Measurements from ENCODE around the gene ARL4A. TPM values are rescaled to one million over a fixed set of nuclear protein-coding genes. Genes with fewer than 3 reads are reported as not detected.
"Not testable (repeated sequence)": the region's sequence is repeated elsewhere in the genome, so short reads cannot be mapped to it uniquely, and the experiment has no call there.

The ARL4A gene
- polyA plus RNA-seq, 4 donors, result 48.9 to 123 (median 78.5) TPM

- WGBS, 3 donors, result 79 to 91% (median 88%) methylated on average over 3 of the region's 3 CpGs
- H3K36me3 ChIP-seq (ENCODE audit: control insufficient read depth in 3 of 3, insufficient read depth in 2 of 3, low read depth in 1 of 3, low read length in 3 of 3), result peaks cover 0 to 29% (median 0%) of the 10 kb centered on the region in 3 donors
- H3K4me3 ChIP-seq (ENCODE audit: low read depth in 1 of 3, low read length in 3 of 3), result no peak overlapping the region
- FAIRE-seq (no peak), DNase-seq (no peak)
- no peak overlapping the region for H3K27ac ChIP-seq (ENCODE audit: low read depth in 1 of 3, low read length in 2 of 3)
- H3K9me3 ChIP-seq (ENCODE audit: control insufficient read depth in 2 of 2, insufficient read depth in 1 of 2, low read depth in 1 of 2, low read length in 1 of 2), result no peaks in the 10 kb centered on the region
- H3K4me1 ChIP-seq (ENCODE audit: control insufficient read depth in 3 of 3, insufficient read depth in 2 of 3, low read depth in 1 of 3, low read length in 2 of 3), result no peaks in the 10 kb centered on the region
- no peaks in the 10 kb centered on the region for H3K27me3 ChIP-seq (ENCODE audit: control insufficient read depth in 3 of 3, insufficient read depth in 3 of 3, low read length in 3 of 3)
Measured at GRCh38 chr7:12643001-12643643, 44.3 kb upstream of the ARL4A start.

DNA sequence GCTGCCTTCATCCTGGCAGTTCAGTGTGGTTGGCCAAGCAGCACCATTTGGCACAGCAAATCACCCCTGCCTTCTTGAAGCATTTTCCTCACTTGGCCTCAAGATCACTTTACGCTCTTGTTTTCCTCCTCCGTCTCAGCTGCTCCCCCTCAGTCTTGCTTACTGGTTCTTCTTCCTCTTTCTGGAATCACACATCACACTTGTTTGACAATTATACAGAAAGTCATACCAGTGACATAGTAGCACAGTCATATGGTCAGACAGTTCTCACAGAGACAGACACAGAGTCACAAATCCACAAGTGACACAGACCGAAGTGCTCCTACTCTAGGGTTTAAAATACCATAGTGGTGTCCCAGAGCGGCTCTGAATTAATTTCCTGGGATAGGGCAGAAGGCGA is 43.8 kb upstream of the ARL4A start:
- no peak for FAIRE-seq
- no peak for DNase-seq
- H3K27ac ChIP-seq (ENCODE audit: low read depth in 1 of 3, low read length in 2 of 3), result no peak overlapping the region
- H3K9me3 ChIP-seq (ENCODE audit: control insufficient read depth in 2 of 2, insufficient read depth in 1 of 2, low read depth in 1 of 2, low read length in 1 of 2), result no peaks in the 10 kb centered on the region
- no peaks in the 10 kb centered on the region for H3K27me3 ChIP-seq (ENCODE audit: control insufficient read depth in 3 of 3, insufficient read depth in 3 of 3, low read length in 3 of 3)
- H3K4me3 ChIP-seq (ENCODE audit: low read depth in 1 of 3, low read length in 3 of 3), result no peak overlapping the region
- 85 to 96% (median 89%) methylated on average over 5 of the region's 5 CpGs for WGBS, 3 donors
- H3K36me3 ChIP-seq (ENCODE audit: control insufficient read depth in 3 of 3, insufficient read depth in 2 of 3, low read depth in 1 of 3, low read length in 3 of 3), result peaks cover 0 to 27% (median 0%) of the 10 kb centered on the region in 3 donors
- H3K4me1 ChIP-seq (ENCODE audit: control insufficient read depth in 3 of 3, insufficient read depth in 2 of 3, low read depth in 1 of 3, low read length in 2 of 3), result no peaks in the 10 kb centered on the region

DNA sequence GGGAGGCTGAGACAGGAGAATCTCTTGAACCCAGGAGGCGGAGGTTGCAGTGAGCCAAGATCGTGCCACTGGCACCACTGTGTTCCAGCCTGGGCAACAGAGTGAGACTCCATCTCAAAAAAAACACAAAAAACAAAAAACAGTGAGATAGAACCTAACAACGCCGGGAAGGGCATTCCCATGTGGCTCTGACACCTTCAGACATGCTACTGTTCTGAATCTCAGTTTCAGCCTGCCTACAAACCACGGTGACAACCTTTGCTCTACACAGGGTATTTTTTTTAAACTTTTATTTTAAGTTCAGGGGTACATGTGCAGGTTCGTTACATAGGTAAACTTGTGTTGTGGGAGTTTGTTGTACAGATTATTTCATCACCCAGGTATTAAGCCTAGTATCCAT is 42.2 kb upstream of the ARL4A start:
- WGBS, 3 donors, result 68 to 80% (median 70%) methylated on average over 6 of the region's 6 CpGs
- FAIRE-seq; DNase-seq; H3K4me3 ChIP-seq (ENCODE audit: low read depth in 1 of 3, low read length in 3 of 3); H3K27ac ChIP-seq (ENCODE audit: low read depth in 1 of 3, low read length in 2 of 3); H3K9me3 ChIP-seq (ENCODE audit: control insufficient read depth in 2 of 2, insufficient read depth in 1 of 2, low read depth in 1 of 2, low read length in 1 of 2); H3K4me1 ChIP-seq (ENCODE audit: control insufficient read depth in 3 of 3, insufficient read depth in 2 of 3, low read depth in 1 of 3, low read length in 2 of 3); H3K27me3 ChIP-seq (ENCODE audit: control insufficient read depth in 3 of 3, insufficient read depth in 3 of 3, low read length in 3 of 3): not testable (repeated sequence)
- H3K36me3 ChIP-seq (ENCODE audit: control insufficient read depth in 3 of 3, insufficient read depth in 2 of 3, low read depth in 1 of 3, low read length in 3 of 3), result peaks cover 0 to 25% (median 0%) of the 10 kb centered on the region in 3 donors

GRCh38 chr7:12646139-12646538 is 41.3 kb upstream of the ARL4A start:
- DNase-seq, result no peak
- FAIRE-seq, result no peak
- 53 to 82% (median 56%) methylated on average over 1 of the region's 1 CpG for WGBS, 3 donors
- H3K27ac ChIP-seq (ENCODE audit: low read depth in 1 of 3, low read length in 2 of 3), result no peak overlapping the region
- no peaks in the 10 kb centered on the region for H3K27me3 ChIP-seq (ENCODE audit: control insufficient read depth in 3 of 3, insufficient read depth in 3 of 3, low read length in 3 of 3)
- H3K36me3 ChIP-seq (ENCODE audit: control insufficient read depth in 3 of 3, insufficient read depth in 2 of 3, low read depth in 1 of 3, low read length in 3 of 3), result peaks cover 0 to 20% (median 0%) of the 10 kb centered on the region in 3 donors
- H3K4me3 ChIP-seq (ENCODE audit: low read depth in 1 of 3, low read length in 3 of 3), result no peak overlapping the region
- H3K9me3 ChIP-seq (ENCODE audit: control insufficient read depth in 2 of 2, insufficient read depth in 1 of 2, low read depth in 1 of 2, low read length in 1 of 2), result no peaks in the 10 kb centered on the region
- no peaks in the 10 kb centered on the region for H3K4me1 ChIP-seq (ENCODE audit: control insufficient read depth in 3 of 3, insufficient read depth in 2 of 3, low read depth in 1 of 3, low read length in 2 of 3)

DNA sequence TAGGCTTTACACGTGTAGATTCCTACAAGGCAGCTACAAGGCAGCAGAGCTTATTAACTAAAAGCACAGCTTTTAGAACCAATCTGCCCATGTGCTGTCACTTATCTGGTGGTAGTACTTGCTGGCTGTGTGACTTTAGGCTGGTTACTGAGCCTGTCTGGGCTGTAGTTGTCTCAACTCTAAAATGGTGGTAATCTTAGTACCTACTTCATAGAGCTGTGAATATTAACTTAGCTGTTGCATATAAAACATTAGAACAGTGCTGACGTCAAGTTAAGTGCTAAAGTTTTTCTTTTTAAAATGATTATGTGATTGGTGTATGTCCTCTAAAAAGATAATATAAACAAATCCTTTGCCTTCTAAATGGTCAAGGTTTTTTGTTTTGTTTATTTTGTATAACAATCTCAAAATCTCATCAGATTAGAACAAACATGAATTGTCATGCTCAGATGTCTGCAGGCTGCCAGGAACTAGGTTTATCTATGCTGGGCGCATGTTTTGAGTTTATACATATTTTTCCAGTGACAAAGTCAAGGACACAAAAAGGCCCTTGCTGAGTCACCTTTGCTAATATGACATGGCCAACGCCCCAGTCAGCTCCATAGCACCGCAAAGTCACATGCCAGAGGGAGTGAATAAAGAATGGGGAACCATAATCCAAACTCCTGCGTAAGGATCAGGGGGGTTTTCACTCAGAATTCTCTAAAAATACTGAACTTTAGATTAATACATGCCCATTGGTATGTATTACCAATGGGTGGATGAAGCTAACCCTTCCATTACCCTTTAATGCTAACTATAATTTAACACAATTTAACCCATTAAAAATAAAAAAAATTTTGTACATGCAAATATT is 39.8 kb upstream of the ARL4A start:
- WGBS, 3 donors, result 73 to 79% (median 76%) methylated on average over 6 of the region's 6 CpGs
- H3K27ac ChIP-seq (ENCODE audit: low read depth in 1 of 3, low read length in 2 of 3), result no peak overlapping the region

DNA sequence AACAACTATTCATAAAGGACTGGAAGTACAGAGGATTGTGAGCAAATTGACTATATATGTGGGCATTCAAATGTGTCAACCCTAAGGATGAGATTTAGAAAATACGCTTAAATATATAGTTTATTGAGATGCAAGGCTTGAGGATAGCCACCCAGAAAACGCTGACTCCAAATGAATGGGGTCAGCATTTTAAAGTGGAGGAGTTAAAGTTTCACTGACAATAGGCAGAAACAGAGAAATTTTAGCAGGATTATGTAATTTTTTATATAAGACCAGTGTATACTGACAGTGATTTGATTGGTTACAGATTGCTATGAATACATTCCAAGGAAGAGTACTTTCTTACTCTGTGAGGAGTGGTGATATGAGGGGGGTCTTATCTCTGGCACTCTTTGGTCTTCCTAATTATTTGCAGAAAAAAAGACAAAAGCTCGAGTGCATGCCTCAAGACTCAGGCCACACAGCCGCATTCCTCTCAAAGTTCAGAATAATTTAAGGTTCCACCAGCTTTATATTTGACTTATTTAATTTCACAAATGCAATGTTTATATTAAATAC is 38.6 kb upstream of the ARL4A start:
- H3K36me3 ChIP-seq (ENCODE audit: control insufficient read depth in 3 of 3, insufficient read depth in 2 of 3, low read depth in 1 of 3, low read length in 3 of 3), result peaks cover 0 to 12% (median 0%) of the 10 kb centered on the region in 3 donors
- no peak overlapping the region for H3K27ac ChIP-seq (ENCODE audit: low read depth in 1 of 3, low read length in 2 of 3)
- FAIRE-seq, result no peak
- DNase-seq, result no peak
- H3K4me1 ChIP-seq (ENCODE audit: control insufficient read depth in 3 of 3, insufficient read depth in 2 of 3, low read depth in 1 of 3, low read length in 2 of 3), result no peaks in the 10 kb centered on the region
- H3K9me3 ChIP-seq (ENCODE audit: control insufficient read depth in 2 of 2, insufficient read depth in 1 of 2, low read depth in 1 of 2, low read length in 1 of 2), result no peaks in the 10 kb centered on the region
- H3K4me3 ChIP-seq (ENCODE audit: low read depth in 1 of 3, low read length in 3 of 3), result no peak overlapping the region
- WGBS, 3 donors, result 68 to 87% (median 84%) methylated on average over 4 of the region's 4 CpGs
- H3K27me3 ChIP-seq (ENCODE audit: control insufficient read depth in 3 of 3, insufficient read depth in 3 of 3, low read length in 3 of 3), result no peaks in the 10 kb centered on the region

More for the DNA sequence above, 39.8 kb upstream of the ARL4A start:
- peak in 1 of 2 donors; percentile 36 for DNase-seq
- Histone ChIP-seq H3K36me3 (ENCODE audit: control insufficient read depth in 3 of 3, insufficient read depth in 2 of 3, low read depth in 1 of 3, low read length in 3 of 3) (peaks cover 0 to 16% (median 0%) of the 10 kb centered on the region in 3 donors), H3K4me1 (ENCODE audit: control insufficient read depth in 3 of 3, insufficient read depth in 2 of 3, low read depth in 1 of 3, low read length in 2 of 3) (no peaks in the 10 kb centered on the region), H3K9me3 (ENCODE audit: control insufficient read depth in 2 of 2, insufficient read depth in 1 of 2, low read depth in 1 of 2, low read length in 1 of 2) (no peaks in the 10 kb centered on the region), H3K4me3 (ENCODE audit: low read depth in 1 of 3, low read length in 3 of 3) (no peak overlapping the region), H3K27me3 (ENCODE audit: control insufficient read depth in 3 of 3, insufficient read depth in 3 of 3, low read length in 3 of 3) (no peaks in the 10 kb centered on the region)
- no peak for FAIRE-seq

DNA sequence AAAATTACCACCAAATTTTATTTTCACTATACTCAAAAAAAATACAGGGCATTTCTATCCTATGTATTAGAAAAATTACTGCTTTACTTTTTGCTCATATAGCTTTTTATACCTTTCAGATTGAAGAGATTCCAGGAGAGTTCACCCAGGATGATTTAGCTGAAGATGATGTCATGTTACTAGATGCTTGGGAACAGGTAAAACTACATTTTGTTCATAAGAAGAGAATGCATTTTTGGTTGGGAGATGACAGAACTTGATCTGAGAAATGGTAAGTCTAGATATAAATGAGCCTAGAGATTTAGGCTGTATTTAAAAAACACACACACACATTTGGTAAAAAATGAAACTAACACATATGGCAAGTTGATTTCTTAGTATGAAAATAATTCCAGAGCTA is 38.1 kb upstream of the ARL4A start:
- no peak overlapping the region for H3K4me3 ChIP-seq (ENCODE audit: low read depth in 1 of 3, low read length in 3 of 3)
- H3K4me1 ChIP-seq (ENCODE audit: control insufficient read depth in 3 of 3, insufficient read depth in 2 of 3, low read depth in 1 of 3, low read length in 2 of 3), result no peaks in the 10 kb centered on the region
- no peaks in the 10 kb centered on the region for H3K9me3 ChIP-seq (ENCODE audit: control insufficient read depth in 2 of 2, insufficient read depth in 1 of 2, low read depth in 1 of 2, low read length in 1 of 2)
- no peaks in the 10 kb centered on the region for H3K27me3 ChIP-seq (ENCODE audit: control insufficient read depth in 3 of 3, insufficient read depth in 3 of 3, low read length in 3 of 3)
- DNase-seq (no peak), FAIRE-seq (no peak)
- no peak overlapping the region for H3K27ac ChIP-seq (ENCODE audit: low read depth in 1 of 3, low read length in 2 of 3)
- peaks cover 0 to 9% (median 0%) of the 10 kb centered on the region in 3 donors for H3K36me3 ChIP-seq (ENCODE audit: control insufficient read depth in 3 of 3, insufficient read depth in 2 of 3, low read depth in 1 of 3, low read length in 3 of 3)

DNA sequence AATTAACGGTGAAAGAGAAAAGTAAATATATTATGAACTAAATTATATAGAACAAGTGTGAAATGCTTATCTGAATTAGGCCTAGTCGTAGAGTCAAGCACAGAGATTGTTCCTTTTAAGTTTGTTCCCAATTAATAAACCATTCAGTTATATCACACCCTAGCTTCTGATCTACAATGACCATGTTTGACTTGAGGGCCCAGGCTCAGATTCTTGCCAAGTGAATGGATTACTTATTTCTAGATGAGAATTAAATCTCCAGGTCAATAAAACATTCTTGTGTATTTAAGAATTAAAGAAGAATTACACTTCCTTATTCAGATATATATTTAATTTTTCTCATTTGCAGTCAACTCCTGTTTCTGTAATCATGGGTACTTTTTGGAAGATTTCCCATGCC is 37.4 kb upstream of the ARL4A start:
- FAIRE-seq (no peak), DNase-seq (peak in 1 of 2 donors; percentile 41)
- Histone ChIP-seq H3K27ac (ENCODE audit: low read depth in 1 of 3, low read length in 2 of 3) (no peak overlapping the region), H3K36me3 (ENCODE audit: control insufficient read depth in 3 of 3, insufficient read depth in 2 of 3, low read depth in 1 of 3, low read length in 3 of 3) (peaks cover 0 to 9% (median 0%) of the 10 kb centered on the region in 3 donors), H3K4me1 (ENCODE audit: control insufficient read depth in 3 of 3, insufficient read depth in 2 of 3, low read depth in 1 of 3, low read length in 2 of 3) (no peaks in the 10 kb centered on the region), H3K9me3 (ENCODE audit: control insufficient read depth in 2 of 2, insufficient read depth in 1 of 2, low read depth in 1 of 2, low read length in 1 of 2) (no peaks in the 10 kb centered on the region), H3K4me3 (ENCODE audit: low read depth in 1 of 3, low read length in 3 of 3) (no peak overlapping the region), H3K27me3 (ENCODE audit: control insufficient read depth in 3 of 3, insufficient read depth in 3 of 3, low read length in 3 of 3) (no peaks in the 10 kb centered on the region)
- 7 to 51% (median 28%) methylated on average over 2 of the region's 2 CpGs for WGBS, 3 donors
